Measurements from ENCODE around the gene CAP2. TPM values are rescaled to one million over a fixed set of nuclear protein-coding genes. Genes with fewer than 3 reads are reported as not detected.

Gene CAP2
- total RNA-seq, 1 experiment from 2014 or later: 11.5 TPM

DNA sequence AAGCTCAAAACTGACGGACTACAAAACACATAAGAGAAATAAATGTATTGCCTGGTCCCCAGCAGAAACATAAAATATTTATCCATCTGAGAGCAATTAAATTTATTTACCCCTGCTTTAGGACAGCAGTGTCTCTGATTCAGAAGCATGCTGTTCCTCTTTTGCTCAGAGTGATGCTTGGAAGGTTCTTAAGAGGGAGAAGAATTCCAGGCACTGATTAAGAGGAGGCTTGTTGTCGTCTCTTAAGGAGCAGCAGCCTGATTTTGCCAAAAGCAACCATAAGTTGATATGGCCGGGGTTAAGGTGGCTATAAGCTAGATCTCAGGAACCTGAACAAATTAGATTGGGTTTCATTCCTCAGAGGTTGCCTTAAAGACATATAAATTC is 25.8 kb downstream of the CAP2 start:
- no peaks in the 10 kb centered on the region for H4K20me1 ChIP-seq (ENCODE audit: control insufficient read depth, insufficient read depth, insufficient read length)
- Mint-ChIP-seq H3K4me3 (no peak overlapping the region), H3K9me3 (peaks cover 3% of the 10 kb centered on the region in 2 experiments; a peak in 4 of 5 replicates), H3K36me3 (ENCODE audit: insufficient read depth in 1 of 3, low read depth in 3 of 3) (peaks cover 2 to 7% (median 6%) of the 10 kb centered on the region in 3 experiments; a peak in 6 of 7 replicates), H3K4me1 (peaks cover 35 to 39% of the 10 kb centered on the region in 2 experiments), H3K27me3 (ENCODE audit: low read depth) (no peaks in the 10 kb centered on the region), H3K27ac (peak overlapping the region in 1 of 3 experiments; percentile 58; a peak in 1 of 7 replicates)
- no CpG with 5 or more reads among the region's 3 CpGs for WGBS (ENCODE audit: extremely low coverage, insufficient read length, low lambda C conversion rate)
- peak overlapping the region; percentile 92 for H2BK12ac ChIP-seq (ENCODE audit: insufficient read length, low read depth, low read length)
- H3K23ac ChIP-seq (ENCODE audit: insufficient read length, low read depth, low read length): no peak overlapping the region
- TF ChIP-seq, protein P1, sequence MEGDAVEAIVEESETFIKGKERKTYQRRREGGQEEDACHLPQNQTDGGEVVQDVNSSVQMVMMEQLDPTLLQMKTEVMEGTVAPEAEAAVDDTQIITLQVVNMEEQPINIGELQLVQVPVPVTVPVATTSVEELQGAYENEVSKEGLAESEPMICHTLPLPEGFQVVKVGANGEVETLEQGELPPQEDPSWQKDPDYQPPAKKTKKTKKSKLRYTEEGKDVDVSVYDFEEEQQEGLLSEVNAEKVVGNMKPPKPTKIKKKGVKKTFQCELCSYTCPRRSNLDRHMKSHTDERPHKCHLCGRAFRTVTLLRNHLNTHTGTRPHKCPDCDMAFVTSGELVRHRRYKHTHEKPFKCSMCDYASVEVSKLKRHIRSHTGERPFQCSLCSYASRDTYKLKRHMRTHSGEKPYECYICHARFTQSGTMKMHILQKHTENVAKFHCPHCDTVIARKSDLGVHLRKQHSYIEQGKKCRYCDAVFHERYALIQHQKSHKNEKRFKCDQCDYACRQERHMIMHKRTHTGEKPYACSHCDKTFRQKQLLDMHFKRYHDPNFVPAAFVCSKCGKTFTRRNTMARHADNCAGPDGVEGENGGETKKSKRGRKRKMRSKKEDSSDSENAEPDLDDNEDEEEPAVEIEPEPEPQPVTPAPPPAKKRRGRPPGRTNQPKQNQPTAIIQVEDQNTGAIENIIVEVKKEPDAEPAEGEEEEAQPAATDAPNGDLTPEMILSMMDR (conservative IDR thresholded peaks at IDR 0.05): no peak
- no peaks in the 10 kb centered on the region for H3K79me1 ChIP-seq (ENCODE audit: insufficient read depth, low read depth, low read length, poor library complexity, severe bottlenecking)
- DNase-seq: no peak
- no peak overlapping the region for H3K56ac ChIP-seq (ENCODE audit: insufficient read length, low read depth, low read length)
- H3K14ac ChIP-seq (ENCODE audit: insufficient read depth, low read length): no peak overlapping the region
- H3K4ac ChIP-seq (ENCODE audit: low read depth, low read length): no peak overlapping the region
- no peak overlapping the region for H3K9ac ChIP-seq (ENCODE audit: extremely low read depth, insufficient read length, low read length)
- no peaks in the 10 kb centered on the region for H3K9me3 ChIP-seq (ENCODE audit: control insufficient read depth, low read depth, low read length)
- no peak overlapping the region for H3K4me2 ChIP-seq (ENCODE audit: insufficient read depth, insufficient read length, low read length)
- no peaks in the 10 kb centered on the region for H3K23me2 ChIP-seq (ENCODE audit: insufficient read length, low read depth, low read length, poor library complexity, severe bottlenecking)
- H2BK5ac ChIP-seq (ENCODE audit: insufficient read length, low read length): no peak overlapping the region
- H2BK15ac ChIP-seq (ENCODE audit: low read depth, low read length): no peak overlapping the region
- no peak overlapping the region for H2AK5ac ChIP-seq (ENCODE audit: insufficient read length, low read length)
- no peak overlapping the region for H2AFZ ChIP-seq (ENCODE audit: low read length)
- no peak overlapping the region for H4K8ac ChIP-seq (replicated peaks; ENCODE audit: insufficient read length, low read depth, low read length)
- H4K91ac ChIP-seq (ENCODE audit: insufficient read length, low read depth, low read length): no peak overlapping the region
- H3K79me2 ChIP-seq (ENCODE audit: insufficient read depth, low read length): no peaks in the 10 kb centered on the region; the same call in 1 of the 2 replicates
- H2BK20ac ChIP-seq (ENCODE audit: low read depth, low read length, poor library complexity, severe bottlenecking): no peak overlapping the region
- no peak overlapping the region for H3K18ac ChIP-seq (ENCODE audit: insufficient read length, low read depth, low read length)
- no peak overlapping the region for H4K5ac ChIP-seq (ENCODE audit: insufficient read length, low read depth, low read length)
- H3K27ac ChIP-seq (ENCODE audit: insufficient read length, low read depth, low read length): no peak overlapping the region
- H3K27me3 ChIP-seq (ENCODE audit: insufficient read depth, low read length): no peaks in the 10 kb centered on the region
- H3T11ph ChIP-seq (ENCODE audit: low read length): no peak overlapping the region
- no peak overlapping the region for H2BK120ac ChIP-seq (ENCODE audit: low read depth, low read length, poor library complexity, severe bottlenecking)
- peaks cover 4% of the 10 kb centered on the region; the same call in 1 of the 2 replicates for H3K4me1 ChIP-seq (ENCODE audit: insufficient read depth, low read length)
